NK-92 (cell line): ENCODE measurements around the gene HOXB3.

Experiments
- DNase-seq: peaks from one replicate; lab custom pipeline; 2025; ENCODE audit not compliant: unreplicated experiment; lab: John Stamatoyannopoulos, UW

Gene HOXB3

DNA sequence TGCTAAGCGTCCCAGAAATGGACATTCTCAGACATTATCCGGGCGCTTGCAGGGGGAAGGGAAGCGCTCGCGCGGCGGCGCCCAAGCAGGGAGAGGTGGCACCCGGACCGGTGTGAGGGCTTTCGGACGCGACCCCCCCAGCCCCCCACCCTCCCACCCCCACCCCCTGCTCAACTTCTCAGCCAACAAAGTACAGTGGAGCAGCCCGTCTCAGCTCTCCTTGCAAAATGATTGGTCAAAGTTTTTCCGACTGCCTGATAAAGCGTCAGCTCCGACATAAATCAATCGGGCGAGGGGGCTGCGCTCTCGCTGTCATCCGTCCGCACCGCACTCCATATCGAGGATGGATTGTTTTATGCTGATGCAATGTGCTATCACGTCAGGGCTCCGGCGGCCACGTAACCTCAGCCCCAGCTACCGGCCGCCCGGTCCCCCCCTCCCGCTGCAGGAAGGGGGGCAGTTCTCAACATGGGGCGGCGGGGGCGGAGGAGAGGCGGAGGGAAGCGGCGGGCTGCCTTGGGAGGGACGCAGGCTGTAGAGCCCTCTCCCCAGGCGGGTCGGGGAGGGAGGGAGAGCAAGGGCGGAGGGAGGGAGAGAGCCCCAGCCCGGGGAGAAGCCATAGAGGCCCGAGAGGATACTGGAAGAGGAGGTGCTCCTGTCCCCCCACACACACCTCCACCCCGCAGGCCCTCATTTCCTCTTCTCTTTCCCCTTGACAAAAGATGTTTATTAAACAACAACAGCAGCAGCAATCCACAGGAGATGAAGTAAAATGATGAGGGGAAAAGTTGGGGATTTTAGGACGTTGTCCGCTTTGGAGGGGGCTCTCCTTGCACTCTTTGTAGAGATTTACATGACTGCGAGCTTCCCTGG is 36.4 kb upstream of the HOXB3 start, which contains the start of gene HOXB9:
Gene HOXB9, minus strand, starts transcription at position 114 of the 873 bp plus-strand sequence. Its CDS starts 89 bp downstream, at position 25.
- DNase-seq = no peak

DNA sequence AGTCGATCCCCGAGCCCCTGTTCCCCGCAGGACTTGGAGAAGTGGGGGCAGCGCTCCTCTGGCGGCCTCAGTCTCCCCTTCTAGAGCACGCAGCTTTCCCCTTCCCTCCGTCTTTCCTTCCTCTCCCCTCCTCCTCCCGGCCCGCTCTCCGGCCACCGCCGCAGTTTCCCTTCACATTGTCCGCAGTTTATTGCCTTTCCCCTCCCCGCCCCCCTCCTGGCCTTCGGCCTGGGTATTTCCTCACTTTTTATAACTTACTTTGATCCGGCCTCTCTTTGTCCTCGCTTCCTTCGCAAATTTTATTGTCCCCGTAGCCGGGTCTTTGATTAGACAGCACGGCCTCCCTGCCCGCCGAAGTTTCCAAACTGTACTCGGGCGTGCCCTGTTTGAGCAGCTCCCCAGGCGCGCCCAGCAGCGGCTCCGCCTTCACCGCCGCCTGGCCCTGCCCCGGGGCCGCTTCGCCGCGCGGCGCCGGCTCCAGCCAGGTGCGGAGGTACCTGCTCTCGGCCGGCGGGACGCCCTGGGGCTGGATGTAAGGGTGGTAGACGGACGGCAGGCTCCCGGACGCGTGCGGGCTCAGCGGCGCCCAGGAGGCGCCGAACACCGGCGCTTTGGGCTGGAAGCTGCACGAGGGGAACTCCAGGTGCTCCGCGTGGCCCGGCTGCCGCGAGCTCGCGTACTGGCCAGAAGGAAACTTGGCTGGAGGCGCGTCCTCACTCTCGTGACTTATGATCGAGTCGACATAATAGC is 35.6 kb upstream of the HOXB3 start:
- no peak for DNase-seq

DNA sequence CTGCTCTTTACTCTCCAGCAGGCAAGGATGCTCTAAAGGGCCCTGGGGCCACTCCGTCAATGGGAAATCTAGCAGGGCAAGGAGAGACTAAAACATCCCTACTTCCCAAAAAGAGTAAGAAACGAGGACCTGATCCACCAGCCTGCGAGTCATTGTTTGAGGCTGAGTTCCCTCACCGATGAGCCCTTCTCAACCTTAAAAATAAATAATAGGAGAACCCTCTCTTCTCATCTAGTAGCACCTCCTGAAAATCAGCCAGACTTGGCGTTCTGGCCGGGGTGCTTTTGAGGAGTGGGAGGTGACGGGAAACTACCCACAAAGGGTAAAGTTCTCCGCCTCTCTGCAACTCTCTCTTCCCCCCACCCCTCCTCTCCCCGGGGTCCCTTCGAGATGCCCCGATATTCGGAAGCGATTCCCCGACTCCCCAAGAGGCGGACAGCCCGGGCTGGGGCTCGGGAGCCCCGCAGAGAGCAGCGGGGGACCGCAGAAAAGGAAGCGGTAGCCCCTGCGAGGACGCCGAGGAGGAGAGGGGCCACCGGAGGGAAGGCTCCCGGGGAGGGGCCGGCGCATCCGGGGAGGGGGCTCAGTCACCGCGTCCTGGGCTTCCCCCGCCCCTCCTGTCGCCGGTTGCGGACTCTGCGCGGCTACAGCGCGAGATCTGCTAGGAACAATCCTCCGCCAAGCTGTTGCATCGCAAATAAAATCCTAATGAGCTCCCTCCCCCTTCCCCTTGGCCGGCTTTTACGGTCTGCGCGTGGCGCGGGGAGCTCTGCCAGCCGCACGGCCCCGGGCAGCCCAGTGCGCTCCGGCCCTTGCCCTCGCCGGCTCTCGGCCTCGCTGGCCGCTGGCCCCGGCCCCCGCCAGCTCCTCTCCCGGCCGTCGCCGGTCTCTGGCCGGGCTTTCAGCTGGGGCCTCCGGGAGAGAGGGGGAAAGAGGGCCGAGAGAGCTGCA is 34.8 kb upstream of the HOXB3 start:
- no peak for DNase-seq

GRCh38 chr17:48624118-48624517 is 34.1 kb upstream of the HOXB3 start:
- no peak for DNase-seq

DNA sequence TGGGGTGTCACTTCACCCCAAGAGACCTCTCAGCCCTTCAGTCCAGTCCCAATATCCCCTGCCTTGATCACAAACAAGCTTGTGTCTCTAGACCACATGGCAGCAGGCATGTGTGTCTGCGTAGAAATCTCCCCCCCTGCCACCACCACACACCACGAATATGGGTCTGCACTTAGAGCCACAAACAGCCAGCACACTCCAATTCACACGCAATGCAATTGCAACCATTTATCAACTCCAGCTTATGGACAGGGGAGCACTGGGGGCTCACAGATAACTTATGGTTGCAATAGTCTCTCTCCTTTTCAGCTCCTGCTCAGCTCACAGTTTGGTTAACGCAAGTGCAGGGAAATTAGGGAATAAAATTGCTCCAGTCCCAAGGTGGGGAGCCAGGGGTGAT is 33.5 kb upstream of the HOXB3 start:
- no peak for DNase-seq

- no peak for DNase-seq
Observed at GRCh38 chr17:48622857-48623256, 32.8 kb upstream of the HOXB3 start.

- DNase-seq = no peak
Observed at GRCh38 chr17:48621410-48622392, 31.7 kb upstream of the HOXB3 start.

- DNase-seq = no peak
Observed at GRCh38 chr17:48620461-48621139, 30.6 kb upstream of the HOXB3 start.

DNA sequence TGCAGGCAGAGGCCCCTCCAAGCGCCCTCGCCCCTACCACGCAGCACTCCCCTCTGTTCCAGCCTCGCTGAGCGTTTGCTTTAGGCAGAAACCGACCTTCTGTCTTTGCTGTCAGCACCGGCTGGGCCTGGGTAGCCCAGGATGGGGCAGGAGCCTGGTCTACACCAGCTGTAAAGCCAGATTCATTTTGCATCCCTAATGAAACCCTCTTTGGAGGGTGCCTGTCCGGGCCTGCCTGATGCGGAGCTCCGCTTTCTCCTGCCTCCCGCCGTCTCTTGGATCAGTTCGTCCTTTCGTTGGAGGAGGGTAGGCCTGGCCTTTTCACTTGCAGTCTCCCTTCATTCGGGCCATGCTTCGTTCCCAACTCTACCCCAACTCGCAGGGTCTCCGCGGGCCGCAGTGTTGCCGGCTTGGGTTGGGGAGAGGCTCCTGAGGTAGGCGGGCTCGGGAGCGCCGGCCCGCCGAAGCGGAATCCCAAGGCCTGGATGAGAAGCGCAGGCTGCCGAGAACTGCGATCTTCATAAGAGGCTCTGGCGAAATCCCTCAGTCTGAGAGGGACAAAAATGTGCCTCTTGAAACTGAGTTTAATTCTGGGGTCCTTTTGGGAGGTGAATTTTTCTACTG is 29.9 kb upstream of the HOXB3 start:
- no peak for DNase-seq

- no peak for DNase-seq
Observed at GRCh38 chr17:48618256-48618896, 28.3 kb upstream of the HOXB3 start.

DNA sequence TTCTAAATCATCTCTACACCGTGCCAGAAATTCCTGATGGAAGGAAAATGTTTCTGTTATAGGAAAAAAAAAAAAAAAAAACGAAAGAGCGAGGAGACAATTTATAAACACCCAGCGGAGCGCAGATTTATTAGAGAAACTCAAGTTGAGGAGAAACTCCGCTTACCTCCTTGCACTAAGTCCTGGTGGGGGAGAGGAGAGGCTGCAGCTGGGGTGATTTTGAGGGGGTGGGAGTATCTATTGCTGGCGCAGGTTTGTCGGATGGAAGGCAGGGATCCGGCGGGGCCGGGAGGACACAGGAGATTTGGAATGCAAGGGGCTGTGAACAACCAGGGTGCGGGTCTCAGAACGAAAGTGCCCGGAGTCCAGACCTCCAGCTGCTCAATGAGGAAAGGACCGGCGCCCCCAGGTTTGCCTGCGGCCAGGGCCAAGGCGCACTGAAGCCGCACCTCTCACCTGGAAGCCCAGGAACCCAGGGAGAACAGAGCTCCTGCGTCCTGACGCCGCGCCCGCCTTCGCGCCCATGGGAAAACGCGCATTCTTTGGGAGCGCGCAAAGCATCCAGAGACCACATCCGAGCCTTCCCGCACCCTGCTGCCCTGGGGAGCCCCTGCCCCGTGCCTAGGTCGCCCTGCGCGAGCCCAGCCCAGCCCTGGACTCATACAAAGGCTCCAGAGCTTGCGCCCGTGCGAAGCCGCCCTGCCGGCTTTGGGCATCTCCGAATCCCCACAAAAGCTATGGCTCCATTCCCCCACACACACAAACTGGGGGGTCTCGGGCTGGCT is 27.6 kb upstream of the HOXB3 start:
- no peak for DNase-seq

GRCh38 chr17:48616717-48617470 is 26.9 kb upstream of the HOXB3 start:
- DNase-seq = no peak

DNA sequence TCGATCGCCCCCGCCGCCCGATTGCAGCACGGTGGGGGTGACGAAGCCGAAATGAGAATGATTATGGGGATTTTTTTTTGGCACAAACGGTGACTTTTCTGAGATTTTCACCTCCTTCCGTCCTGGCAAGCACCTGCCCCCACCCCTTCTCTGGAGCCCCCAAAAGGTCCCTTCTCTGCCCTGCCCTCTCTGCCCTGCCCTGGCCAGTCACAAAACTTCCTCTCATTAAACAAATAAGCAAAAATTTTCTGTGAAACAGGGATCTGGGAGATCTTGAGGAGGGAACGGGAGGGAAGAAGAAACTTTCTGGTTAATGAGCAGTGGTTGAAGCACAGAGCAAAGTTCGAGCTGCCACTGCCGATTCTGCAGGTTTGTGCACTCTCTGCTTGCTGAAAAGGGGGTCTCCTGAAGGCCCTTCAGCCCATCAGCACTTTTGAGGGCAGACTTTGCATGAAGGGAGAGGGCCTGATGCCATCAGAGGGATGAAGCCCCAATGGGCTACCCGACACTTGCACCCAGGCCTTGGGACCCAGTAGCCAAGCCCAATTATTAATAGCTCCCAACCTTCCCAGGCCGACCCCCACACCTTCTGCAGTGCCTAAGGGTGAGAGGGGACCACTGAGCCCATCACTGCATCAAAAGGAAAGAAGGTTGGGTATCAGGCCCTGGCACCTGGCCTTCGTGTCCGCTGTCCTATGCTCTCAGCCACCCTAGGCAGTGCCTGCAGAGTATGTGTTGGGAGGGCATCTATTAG is 26.1 kb upstream of the HOXB3 start:
- DNase-seq = no peak

DNA sequence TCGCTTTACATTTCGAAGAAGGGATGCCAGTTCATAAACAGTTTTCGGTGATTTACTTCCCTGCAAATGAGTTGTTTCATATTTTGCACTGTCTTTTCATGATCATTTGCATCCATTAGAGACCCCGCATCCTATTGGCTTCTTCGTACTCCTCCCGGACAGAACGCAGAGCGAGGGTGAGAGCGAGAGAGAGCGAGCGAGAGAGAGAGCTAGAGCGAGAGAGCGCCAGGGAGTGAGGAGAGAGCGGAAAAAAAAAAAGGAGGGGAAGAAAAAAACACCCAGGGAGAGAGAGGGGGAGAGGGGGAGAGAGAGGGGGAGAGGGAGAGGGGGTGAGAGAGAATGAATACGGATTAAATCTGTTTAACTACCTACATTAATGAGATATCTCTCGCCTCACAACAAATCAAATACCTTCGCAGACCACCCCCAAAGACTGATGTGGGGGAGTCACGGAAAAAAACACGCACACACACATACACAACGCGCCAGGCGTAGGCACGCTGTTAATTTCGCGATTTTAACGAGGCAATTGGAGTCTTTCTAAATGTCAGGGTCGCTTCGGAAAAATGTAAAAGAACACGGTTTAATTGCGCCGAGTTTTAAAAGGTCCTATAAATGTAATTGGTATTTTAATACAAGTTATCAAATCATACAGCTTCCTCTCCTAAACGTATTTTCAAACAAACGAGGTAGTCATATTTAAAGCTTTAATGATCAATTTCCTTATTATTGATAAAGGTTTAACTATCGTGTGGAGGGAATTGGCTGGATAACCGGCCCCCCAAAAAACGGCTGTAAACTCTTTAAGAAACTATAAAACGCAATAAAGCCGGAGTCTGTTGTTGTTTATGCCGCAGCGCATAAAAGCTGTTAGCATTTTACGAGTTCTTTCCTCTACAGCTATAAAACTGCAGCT is 25.3 kb upstream of the HOXB3 start, which contains the start of gene HOXB8:
Gene HOXB8, minus strand, starts transcription at position 246 of the 916 bp plus-strand sequence. CDS start 588 bp downstream, outside the sequence.
- no peak for DNase-seq
